AG04449 (cell line): Measurements from ENCODE around the gene PAPSS1.

Source experiments
- CTCF ChIA-PET: fragments of 350-600 bp; formaldehyde crosslinking; extraction: SDS; loops from one replicate; lab custom pipeline; 2021; ENCODE audit warnings: antibody characterized with exemption; lab: Yijun Ruan, JAX
- POLR2A ChIA-PET: fragments of 400-600, 350-600 bp; formaldehyde crosslinking; extraction: SDS; loops from one replicate; lab custom pipeline; 2020; ENCODE audit warnings: antibody characterized with exemption, inconsistent platforms; lab: Yijun Ruan, JAX
- DNase-seq: peaks from one replicate; pipeline ENCODE4 v3.0.0-alpha.2; 2010; ENCODE audit warnings: low read depth, low spot score
- H3K4me3 ChIP-seq: 2 replicates; pipeline ENCODE4 v1.5.1; 2011; ENCODE audit warnings: low read depth, mild to moderate bottlenecking, control low read depth, low read length
- CTCF ChIP-seq: IDR thresholded peaks from one replicate; pipeline ENCODE4 v1.5.1; 2011; ENCODE audit warnings: mild to moderate bottlenecking, moderate library complexity, low read length, control low read depth, inconsistent platforms; ENCODE audit not compliant: insufficient read depth; ENCODE audit errors: missing control alignments

Gene PAPSS1

GRCh38 chr4:107719922-107720722, at the start of gene PAPSS1:
Gene PAPSS1, minus strand, starts transcription at chr4:107720234. Its CDS starts 55 bp downstream, at chr4:107720179.
- TF ChIP-seq CTCF, result no peak
- H3K4me3 ChIP-seq, result peak within 1 kb of the TSS; percentile 85
- POLR2A ChIA-PET, result interaction anchor here (0.9 to 1.4 kb wide), 3 partner anchors 10 to 104 kb away, joined by 3 to 5 read pairs (median 3); partner anchors contain the start of gene SGMS2
- DNase-seq, result peak; percentile 78
- CTCF ChIA-PET, result interaction anchor here (0.8 to 3.5 kb wide), 8 partner anchors 12 to 202 kb away, joined by 3 to 42 read pairs (median 6); no protein-coding TSS in a partner anchor

- DNase-seq, result no peak
- CTCF ChIA-PET, result interaction anchor here (0.7 to 7.4 kb wide), 5 partner anchors 9 to 156 kb away, joined by 3 to 139 read pairs (median 50); no protein-coding TSS in a partner anchor
- POLR2A ChIA-PET, result no interaction called here
- H3K4me3 ChIP-seq, result no peak overlapping the region
- TF ChIP-seq CTCF, result no peak
These were observed 40.4 kb upstream of the PAPSS1 start for GRCh38 chr4:107760281-107760947.

GRCh38 chr4:107757864-107758476, 37.9 kb upstream of the PAPSS1 start:
- CTCF ChIA-PET, result interaction anchor here (0.7 to 7.4 kb wide), 31 partner anchors 11 to 261 kb away, joined by 3 to 139 read pairs (median 6); partner anchors contain the start of gene CYP2U1
- H3K4me3 ChIP-seq, result no peak overlapping the region
- POLR2A ChIA-PET, result no interaction called here
- DNase-seq, result no peak
- TF ChIP-seq CTCF, result no peak

GRCh38 chr4:107757283-107757682, 37.2 kb upstream of the PAPSS1 start:
- POLR2A ChIA-PET, result no interaction called here
- CTCF ChIA-PET, result interaction anchor here (0.5 to 7.4 kb wide), 14 partner anchors 10 to 174 kb away, joined by 3 to 139 read pairs (median 10); partner anchors contain the start of gene CYP2U1
- TF ChIP-seq CTCF, result no peak
- no peak for DNase-seq
- H3K4me3 ChIP-seq, result no peak overlapping the region

- peak; percentile 3 for DNase-seq
- CTCF ChIA-PET, result interaction anchor here (1.1 to 7.4 kb wide), 8 partner anchors 14 to 263 kb away, joined by 3 to 139 read pairs (median 8); partner anchors contain the start of gene CYP2U1
- no peak for TF ChIP-seq CTCF
- POLR2A ChIA-PET, result no interaction called here
- H3K4me3 ChIP-seq, result no peak overlapping the region
These were observed 35.9 kb upstream of the PAPSS1 start for GRCh38 chr4:107755841-107756356.
